Right lobe of liver (tissue), 4 donors: Measurements from ENCODE around the gene PVALEF.

Experiments used
- CTCF ChIP-seq, 4 donors: fragments of 200-600 bp in 3 of 4; fragments of 450-650 bp in 1 of 4; IDR thresholded peaks; one replicate each; pipeline versions ENCODE4 v1.5.1 to v1.8.0; 2016 to 2022; ENCODE audit warnings: antibody characterized with exemption in 4 of 4, mild to moderate bottlenecking in 2 of 4
- POLR2A ChIP-seq: fragments of 450-650 bp; IDR thresholded peaks from one replicate; pipeline ENCODE4 v1.6.1; 2017; ENCODE audit warnings: antibody characterized with exemption, mild to moderate bottlenecking
- donor health status: DM: no; HTN: no; CAD: no.
- donor health status: DM: no; HTN: no; CAD: no.
- donor health status: DM: no; HTN: yes; CAD: no.

GRCh38 chr17:81128774-81129173 lies 36.5 kb upstream of the PVALEF start:
- TF ChIP-seq POLR2A: no peak
- TF ChIP-seq CTCF (IDR thresholded peaks at IDR 0.05): no peak
